ENCODE measurements around the gene RAP1GAP2.
A peak's percentile ranks its signal among the peaks of the same experiment; 100 is the strongest.

The RAP1GAP2 gene

DNA sequence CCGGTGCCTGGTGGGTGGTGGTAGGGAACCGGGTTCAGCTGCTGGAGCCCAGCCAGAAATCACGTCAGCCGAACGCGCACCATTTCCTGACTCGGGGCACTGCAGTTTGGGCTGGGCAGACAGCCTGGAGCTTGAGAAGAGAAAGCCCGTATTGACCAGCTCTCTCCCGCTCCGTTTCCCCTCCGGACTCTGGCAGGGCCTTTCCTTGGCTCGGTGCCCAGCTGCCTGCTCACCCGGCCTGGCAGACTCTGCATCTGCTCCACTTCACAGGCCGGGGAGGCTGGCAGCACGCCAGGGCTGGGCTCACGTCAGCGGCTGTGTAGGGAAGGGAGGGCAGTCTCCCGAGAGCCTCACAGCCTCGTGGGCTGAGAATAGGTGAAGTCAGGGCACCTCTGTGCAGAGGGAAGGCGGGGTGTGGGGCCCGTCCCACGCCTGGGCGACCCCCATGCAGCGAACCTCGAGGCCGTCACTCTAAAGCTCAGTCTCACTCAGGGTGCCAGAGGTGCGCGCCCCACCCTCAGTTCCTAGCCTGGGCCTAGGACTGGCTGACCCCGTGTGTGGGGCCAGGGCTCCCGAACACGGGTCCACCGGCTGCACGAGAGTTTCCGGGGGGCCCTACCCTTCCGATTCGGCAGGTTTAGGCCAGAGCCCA lies 208.0 kb downstream of the RAP1GAP2 start:
- DNase-seq: peak; percentile 93

- no peak for DNase-seq
These were observed 208.7 kb downstream of the RAP1GAP2 start for GRCh38 chr17:3004925-3005324.

GRCh38 chr17:3005696-3006095 lies 209.5 kb downstream of the RAP1GAP2 start:
- DNase-seq: no peak

DNA sequence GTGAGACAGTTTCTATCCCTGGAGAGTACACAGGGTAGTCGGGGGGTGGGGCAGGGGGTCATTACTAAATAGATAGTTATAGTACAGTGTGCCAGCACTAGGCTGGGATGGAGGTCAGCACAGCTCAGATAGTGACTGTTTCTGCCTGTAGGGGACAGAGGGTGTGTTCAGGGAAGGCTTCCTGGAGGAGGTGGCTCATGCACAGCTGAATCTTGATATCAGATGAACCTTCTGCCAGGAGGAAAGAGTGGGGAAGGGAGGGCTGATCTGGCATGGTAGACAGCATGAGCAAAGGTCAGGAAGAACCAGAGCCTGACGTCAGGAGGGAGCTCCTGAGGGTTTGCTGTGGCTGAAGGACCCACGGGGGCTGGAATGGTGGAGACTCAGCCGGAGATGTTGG lies 210.6 kb downstream of the RAP1GAP2 start:
- DNase-seq: no peak

GRCh38 chr17:3007651-3008121 lies 211.4 kb downstream of the RAP1GAP2 start:
- no peak for DNase-seq

DNA sequence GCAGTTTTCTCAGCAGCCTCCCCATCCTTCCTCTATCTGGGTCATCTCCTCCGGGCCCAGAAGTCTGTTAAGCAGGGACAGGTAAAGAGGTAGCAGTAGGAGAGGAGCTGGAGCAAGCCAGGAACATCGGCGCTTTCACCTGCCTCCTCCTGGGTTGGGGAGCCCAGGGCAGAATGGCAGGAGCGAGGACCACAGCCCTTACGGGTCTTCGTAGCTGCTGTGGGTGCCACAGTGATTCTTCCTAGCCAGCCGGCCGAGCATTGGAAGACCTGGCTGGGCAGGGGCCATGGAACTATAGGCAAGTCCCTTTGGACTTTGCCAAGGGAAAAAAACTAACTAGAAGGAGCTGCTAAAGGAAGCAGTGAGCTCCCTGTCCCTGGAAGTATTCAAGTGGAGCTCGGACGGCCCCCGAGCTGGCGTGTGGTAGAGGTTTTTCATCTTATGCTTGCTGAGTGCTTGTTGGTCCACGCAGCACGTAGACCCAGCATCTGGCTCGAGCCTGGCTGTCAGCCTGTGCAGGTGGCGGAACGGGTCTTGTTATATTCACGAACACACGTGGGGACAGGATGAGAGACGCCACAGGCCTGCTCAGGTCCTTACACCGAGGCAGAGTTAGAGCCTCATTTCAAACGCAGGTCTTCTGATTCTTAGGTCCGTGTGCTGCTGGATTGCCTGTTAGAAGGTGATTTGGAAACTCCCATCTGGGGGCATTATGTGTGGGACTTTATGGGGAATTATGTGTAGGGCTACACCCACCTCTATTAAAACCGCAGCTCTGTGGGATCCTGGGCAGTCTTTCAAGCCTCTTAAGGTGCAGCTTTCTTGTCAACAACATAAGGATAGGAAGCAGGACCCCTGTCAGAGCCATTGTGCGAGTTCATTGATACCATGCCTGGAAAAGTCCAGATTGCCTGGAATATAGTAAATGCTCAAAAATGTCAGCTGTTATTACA lies 212.4 kb downstream of the RAP1GAP2 start:
- no peak for DNase-seq

GRCh38 chr17:3009411-3009920 lies 213.2 kb downstream of the RAP1GAP2 start:
- no peak for DNase-seq

DNA sequence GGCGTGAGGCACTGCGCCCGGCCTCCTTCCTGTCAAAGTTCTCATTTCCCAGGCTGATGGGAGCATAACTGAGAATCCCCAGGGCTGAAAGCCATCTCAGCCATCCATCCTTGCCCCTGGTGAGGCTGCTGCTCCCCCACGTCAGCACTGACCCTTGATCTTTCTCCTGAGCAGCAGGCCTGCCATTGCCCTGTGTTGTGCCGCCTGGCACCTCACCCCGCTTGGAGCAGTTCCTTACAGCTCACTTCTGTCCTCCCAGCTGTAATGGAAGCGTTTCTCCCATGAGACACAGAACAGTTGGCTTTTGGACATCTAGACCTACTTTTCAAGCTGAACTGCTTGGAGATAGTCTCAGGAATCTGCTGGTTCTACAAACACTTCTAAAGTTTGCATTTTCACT lies 215.7 kb downstream of the RAP1GAP2 start:
- no peak for DNase-seq

DNA sequence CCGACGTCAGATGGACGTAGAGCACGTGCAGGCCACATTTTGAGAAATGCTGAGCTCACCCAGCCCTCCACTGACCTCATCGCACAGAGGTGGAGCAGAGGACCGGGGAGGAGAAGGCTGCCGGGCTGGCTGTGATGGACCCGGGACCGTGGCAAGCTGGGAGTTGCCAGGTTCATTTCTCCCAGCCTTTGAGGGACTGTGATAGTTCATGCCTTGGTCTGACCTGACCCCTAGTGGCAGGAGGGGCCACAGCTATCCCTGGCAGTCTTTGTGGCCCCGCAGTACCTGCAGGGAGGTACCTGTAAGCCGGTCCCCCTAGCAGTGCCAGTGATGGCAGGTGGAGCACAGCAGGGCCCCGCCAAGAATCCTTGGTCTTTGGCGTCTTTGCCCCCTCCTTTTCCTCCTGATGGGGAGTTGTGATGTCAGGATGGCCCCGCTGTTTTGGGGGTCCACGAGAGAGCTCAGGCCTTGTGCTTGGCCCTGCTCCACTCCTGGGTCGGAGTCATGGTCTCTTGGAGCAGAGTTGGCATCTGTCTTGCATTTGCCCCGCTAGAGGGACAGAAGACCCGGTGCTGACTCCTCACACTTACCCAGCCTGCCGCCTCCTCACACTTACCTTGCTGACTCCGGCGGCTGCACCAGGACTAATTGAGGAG lies 216.8 kb downstream of the RAP1GAP2 start:
- peak; percentile 7 for DNase-seq

- no peak for DNase-seq
These were observed 219.7 kb downstream of the RAP1GAP2 start for GRCh38 chr17:3015890-3016289.

- no peak for DNase-seq
These were observed 221.7 kb downstream of the RAP1GAP2 start for GRCh38 chr17:3017936-3018335.

DNA sequence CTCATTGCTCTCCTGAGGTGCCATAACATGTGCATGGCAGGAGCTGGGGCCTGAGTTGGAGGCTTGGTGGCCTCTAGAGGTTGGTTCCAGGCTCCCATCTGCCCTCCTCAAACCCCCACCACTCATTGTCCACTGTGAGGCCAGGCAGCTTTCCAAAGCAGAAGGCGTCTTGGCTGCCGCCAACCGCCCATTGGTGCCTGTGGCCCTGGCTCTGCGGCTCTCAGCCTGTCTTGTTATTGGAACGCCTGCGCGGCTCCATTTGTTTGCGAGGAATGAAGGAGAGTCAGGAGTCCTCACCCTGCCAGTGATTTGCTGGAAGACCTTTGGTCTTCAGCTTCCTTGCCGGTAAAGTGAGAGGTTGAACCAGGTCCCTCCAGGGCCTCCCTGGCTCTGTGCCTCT lies 223.5 kb downstream of the RAP1GAP2 start:
- DNase-seq: no peak

GRCh38 chr17:3020381-3020780 lies 224.1 kb downstream of the RAP1GAP2 start:
- DNase-seq: no peak

DNA sequence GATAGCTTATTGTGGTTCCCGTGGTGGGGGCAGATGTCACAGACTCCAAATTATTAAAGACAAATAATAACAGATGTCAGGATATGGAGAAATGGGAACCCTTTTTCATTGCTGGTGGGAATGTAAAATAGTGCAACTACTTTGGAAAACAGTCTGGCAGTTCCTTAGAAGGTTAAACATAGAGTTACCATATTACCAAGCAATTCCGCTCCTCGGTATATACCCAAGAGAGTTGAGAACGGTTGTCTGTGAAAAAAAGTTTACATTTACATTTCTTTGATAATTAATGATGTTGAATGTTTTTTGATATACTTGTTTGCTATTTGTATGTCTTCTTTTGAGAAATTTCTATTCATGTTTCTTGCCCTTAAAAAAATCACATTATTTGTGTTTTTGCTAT lies 226.0 kb downstream of the RAP1GAP2 start:
- no peak for DNase-seq

DNA sequence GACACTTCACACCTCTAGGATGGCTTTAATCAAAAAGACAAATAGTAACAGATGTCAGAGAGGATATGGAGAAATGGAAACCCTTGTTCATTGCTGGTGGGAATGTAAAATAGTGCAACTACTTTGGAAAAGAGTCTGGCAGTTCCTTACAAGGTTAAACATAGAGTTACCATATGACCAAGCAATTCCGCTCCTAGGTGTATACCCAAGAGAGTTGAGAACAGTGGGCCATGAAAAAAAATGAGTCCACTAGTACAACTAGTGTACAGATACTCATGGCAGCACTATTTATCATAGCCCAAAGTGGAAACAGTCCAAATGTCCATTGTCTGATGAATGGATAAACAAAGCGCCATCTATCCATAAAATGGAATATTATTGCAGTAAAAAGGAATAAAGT lies 228.1 kb downstream of the RAP1GAP2 start:
- DNase-seq: no peak

DNA sequence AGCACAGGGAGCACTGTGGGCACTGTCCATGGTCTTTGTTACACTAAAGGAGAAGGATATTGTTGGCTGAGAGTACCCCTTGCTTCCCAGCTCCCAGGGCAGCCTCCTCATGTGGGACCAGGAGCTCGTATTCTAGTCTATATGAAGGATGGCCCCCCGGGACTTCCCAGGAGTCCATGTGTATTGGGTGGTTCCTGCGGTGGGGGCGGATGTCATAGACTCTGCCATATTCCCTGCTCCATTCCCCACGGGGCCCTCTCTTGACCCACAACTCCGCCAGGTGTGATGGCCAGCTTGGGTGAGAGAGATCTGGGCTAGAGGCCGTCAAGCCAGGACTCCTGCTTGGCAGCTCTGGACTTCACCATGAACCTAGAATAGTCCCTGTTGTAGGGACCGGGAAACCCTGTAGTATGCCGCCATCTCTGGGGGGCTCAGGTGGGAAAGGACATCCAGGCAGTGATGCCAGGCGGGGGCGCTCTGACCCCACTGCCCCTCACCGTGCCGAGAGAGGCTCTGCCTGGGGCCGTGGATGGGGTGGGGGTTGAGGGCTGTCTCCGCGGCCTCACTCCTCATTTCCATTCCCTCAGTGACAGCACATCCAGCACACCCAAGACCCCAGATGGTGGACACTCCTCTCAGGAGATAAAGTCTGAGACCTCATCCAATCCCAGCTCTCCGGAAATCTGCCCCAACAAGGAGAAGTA lies 229.3 kb downstream of the RAP1GAP2 start:
- no peak for DNase-seq

DNA sequence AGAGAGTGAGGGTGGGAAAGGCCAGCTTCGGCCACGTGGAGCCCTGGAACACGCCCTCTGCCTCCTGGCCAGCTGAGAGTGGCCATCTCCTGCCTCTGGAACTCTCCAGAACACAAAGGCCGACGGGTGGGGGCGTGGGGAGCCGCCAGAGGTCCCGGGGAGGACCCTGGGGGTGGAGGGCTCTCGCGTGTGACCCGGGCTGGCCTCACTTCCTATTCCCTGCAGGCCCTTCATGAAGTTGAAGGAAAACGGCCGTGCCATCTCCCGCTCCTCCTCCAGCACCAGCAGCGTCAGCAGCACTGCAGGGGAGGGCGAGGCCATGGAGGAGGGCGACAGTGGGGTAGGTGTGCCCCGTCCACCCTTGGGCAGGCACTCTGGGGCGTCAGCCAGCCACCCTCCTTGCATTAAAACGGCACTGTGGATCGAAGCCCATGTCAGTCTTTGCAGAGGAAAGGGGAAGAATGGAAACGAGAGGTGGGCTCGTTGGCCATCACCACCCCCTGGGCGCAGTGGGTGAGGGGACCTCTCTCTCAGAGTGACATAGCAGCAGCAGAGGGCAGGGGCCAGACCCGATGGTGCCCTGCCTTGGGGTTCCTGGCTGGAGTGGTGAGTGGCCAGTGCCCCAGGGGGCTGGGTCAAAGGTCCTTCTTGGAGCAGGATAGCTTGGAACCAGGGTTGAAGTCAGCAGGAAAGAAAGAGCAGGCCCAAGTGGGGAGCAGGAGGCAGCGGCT lies 230.1 kb downstream of the RAP1GAP2 start:
- no peak for DNase-seq

- DNase-seq: no peak
These were observed 230.9 kb downstream of the RAP1GAP2 start for GRCh38 chr17:3026856-3027751.

DNA sequence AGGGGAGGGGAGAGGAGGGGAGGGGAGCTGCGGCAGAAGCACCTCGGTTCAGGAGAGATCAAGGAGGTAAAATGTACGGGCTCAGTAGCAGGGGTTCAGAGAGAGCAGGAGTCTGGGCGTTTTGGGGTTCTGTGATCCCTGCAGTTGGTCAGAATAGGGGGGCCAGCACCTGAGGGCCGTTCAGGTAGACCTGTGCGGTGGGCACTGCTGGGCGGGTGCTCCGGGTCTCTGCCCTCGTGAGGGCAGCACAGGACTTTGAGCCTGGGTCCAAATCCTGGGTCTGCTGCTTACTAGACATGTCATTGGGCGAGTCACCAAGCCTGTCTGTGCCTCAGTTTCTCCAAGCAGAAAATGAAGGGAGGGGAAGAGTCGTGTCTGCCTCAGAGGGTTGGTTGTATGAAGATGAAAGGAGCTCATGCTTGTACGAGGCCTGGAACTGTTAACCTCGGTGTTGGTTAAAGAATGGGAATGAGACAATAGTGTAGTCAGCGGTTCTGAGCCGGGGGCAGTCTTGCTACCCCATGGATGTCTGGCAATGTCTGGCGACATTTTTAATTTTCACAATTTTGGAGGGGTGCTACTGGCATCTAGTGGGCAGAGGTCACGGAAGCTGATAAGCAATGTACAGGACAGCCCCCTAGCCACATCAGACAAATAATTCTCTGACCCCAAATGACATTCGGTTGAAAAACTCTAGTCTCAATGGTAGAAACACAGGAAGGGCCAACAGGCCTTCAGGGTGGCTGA lies 231.7 kb downstream of the RAP1GAP2 start:
- DNase-seq: no peak

Data from NCI-H1436 (cell line).